Common myeloid progenitor, CD34-positive (primary cell): ENCODE measurements around the gene CPA2.

Experiments
- CTCF ChIA-PET: fragments of 350-600 bp; sonication (Branson Sonifier 250); formaldehyde crosslinking; loops from one replicate; lab custom pipeline; 2021; ENCODE audit warnings: antibody characterized with exemption; lab: Charles Lee
- POLR2A ChIA-PET: fragments of 350-600 bp; sonication (Branson Sonifier 250); formaldehyde crosslinking; loops from one replicate; lab custom pipeline; 2021; ENCODE audit warnings: antibody characterized with exemption; lab: Charles Lee
- DNase-seq, 3 donors: peaks; one replicate each; pipeline versions ENCODE4 v3.0.0 to v3.0.0-alpha.2; 2013
- H3K27ac ChIP-seq, 2 experiments: 1 replicate in 1 of 2; 2 replicates in 1 of 2; pipeline ENCODE4 v1.7.0; 2013; ENCODE audit warnings: inconsistent platforms in 2 of 2, low read length in 2 of 2, mild to moderate bottlenecking in 2 of 2, low read depth in 1 of 2, moderate library complexity in 1 of 2; ENCODE audit not compliant: severe bottlenecking in 2 of 2, insufficient read depth in 1 of 2, poor library complexity in 1 of 2
- H3K27me3 ChIP-seq, 5 experiments: replicated peaks in 2 of 5; 1 replicate in 3 of 5; 2 replicates in 2 of 5; pipeline versions ENCODE4 v1.6.1 to v1.7.0; 2013; ENCODE audit warnings: low read length in 4 of 5, mild to moderate bottlenecking in 2 of 5, moderate library complexity in 2 of 5, inconsistent platforms in 1 of 5; ENCODE audit not compliant: insufficient read depth in 5 of 5, control insufficient read depth in 4 of 5
- H3K36me3 ChIP-seq, 4 experiments: 1 replicate in 2 of 4; 2 replicates in 2 of 4; pipeline versions ENCODE4 v1.6.1 to v1.7.0; 2013; ENCODE audit warnings: low read length in 3 of 4, control low read depth in 1 of 4, mild to moderate bottlenecking in 1 of 4; ENCODE audit not compliant: control insufficient read depth in 4 of 4, insufficient read depth in 4 of 4
- H3K4me1 ChIP-seq, 4 experiments: 1 replicate in 3 of 4; 2 replicates in 1 of 4; pipeline versions ENCODE4 v1.6.1 to v1.7.1; 2013; ENCODE audit warnings: low read length in 3 of 4, mild to moderate bottlenecking in 3 of 4, control low read depth in 1 of 4, inconsistent platforms in 1 of 4, moderate library complexity in 1 of 4; ENCODE audit not compliant: control insufficient read depth in 4 of 4, insufficient read depth in 4 of 4; ENCODE audit errors: control extremely low read depth in 1 of 4
- H3K4me3 ChIP-seq, 7 experiments: 1 replicate in 4 of 7; 2 replicates in 3 of 7; pipeline versions ENCODE4 v1.5.1 to v1.7.0; 2013; ENCODE audit warnings: mild to moderate bottlenecking in 7 of 7, low read length in 6 of 7, moderate library complexity in 6 of 7, inconsistent platforms in 2 of 7, low read depth in 2 of 7, control low read depth in 1 of 7; ENCODE audit not compliant: insufficient read depth in 4 of 7, control insufficient read depth in 1 of 7; ENCODE audit errors: extremely low read depth in 1 of 7
- H3K9me3 ChIP-seq, 5 experiments: 1 replicate in 4 of 5; 2 replicates in 1 of 5; pipeline versions ENCODE4 v1.6.1 to v1.7.1; 2013; ENCODE audit warnings: low read length in 4 of 5, mild to moderate bottlenecking in 2 of 5, inconsistent platforms in 1 of 5, low read depth in 1 of 5, moderate library complexity in 1 of 5; ENCODE audit not compliant: control insufficient read depth in 4 of 5, insufficient read depth in 2 of 5; ENCODE audit errors: control extremely low read depth in 1 of 5
- WGBS: methylation state at CpG from one replicate; pipeline ENCODE4 v1.1.5; 2013; ENCODE audit not compliant: insufficient coverage; 5-methylcytosine and 5-hydroxymethylcytosine counted together

CPA2 gene

GRCh38 chr7:130292682-130293257 is 26.1 kb downstream of the CPA2 start, which contains the start of gene CPA4:
Gene CPA4, plus strand, starts transcription at chr7:130293161. Its CDS starts 20 bp downstream, at chr7:130293181.
- WGBS: 100% methylated on average over 1 of the region's 1 CpG
- peaks cover 0 to 1% (median 0%) of the 10 kb centered on the region in 5 experiments for H3K9me3 ChIP-seq
- no peak for DNase-seq
- no peak within 1 kb of the TSS for H3K4me3 ChIP-seq
- ChIA-PET POLR2A (no interaction called here), CTCF (interaction anchor here (1.6 kb wide), 1 partner anchor 9 kb away, joined by 4 read pairs; no protein-coding TSS in a partner anchor)
- no peaks in the 10 kb centered on the region for H3K4me1 ChIP-seq
- no peaks in the 10 kb centered on the region for H3K27me3 ChIP-seq
- no peaks in the 10 kb centered on the region for H3K36me3 ChIP-seq
- no peak within 1 kb of the TSS for H3K27ac ChIP-seq

DNA sequence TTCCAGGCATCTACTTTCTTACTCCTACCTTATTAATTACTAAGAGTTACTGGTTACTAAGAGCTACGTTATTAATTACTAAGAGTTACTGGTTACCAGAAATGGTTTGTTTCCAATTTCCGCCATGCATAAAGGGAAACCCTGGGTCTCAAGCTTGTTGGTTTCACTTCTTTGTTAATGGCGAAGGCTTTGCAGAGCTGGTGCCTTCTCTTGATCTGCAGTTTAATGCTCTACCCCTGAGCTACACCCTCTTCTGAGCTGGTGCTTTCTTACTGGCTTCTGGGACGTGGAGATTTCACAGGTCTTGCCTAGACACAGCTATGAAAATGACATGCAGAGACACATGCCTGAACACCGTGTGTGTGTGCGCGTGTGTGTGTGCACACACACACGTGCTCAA is 26.9 kb downstream of the CPA2 start:
- H3K9me3 ChIP-seq: peaks cover 0 to 1% (median 0%) of the 10 kb centered on the region in 5 experiments
- CTCF ChIA-PET: interaction anchor here (1.6 kb wide), 1 partner anchor 8 kb away, joined by 4 read pairs; no protein-coding TSS in a partner anchor
- POLR2A ChIA-PET: no interaction called here
- H3K4me1 ChIP-seq: no peaks in the 10 kb centered on the region
- H3K27ac ChIP-seq: no peak overlapping the region
- no peak overlapping the region for H3K4me3 ChIP-seq
- no peaks in the 10 kb centered on the region for H3K27me3 ChIP-seq
- no peaks in the 10 kb centered on the region for H3K36me3 ChIP-seq
- 97% methylated on average over 5 of the region's 8 CpGs for WGBS
- no peak for DNase-seq

DNA sequence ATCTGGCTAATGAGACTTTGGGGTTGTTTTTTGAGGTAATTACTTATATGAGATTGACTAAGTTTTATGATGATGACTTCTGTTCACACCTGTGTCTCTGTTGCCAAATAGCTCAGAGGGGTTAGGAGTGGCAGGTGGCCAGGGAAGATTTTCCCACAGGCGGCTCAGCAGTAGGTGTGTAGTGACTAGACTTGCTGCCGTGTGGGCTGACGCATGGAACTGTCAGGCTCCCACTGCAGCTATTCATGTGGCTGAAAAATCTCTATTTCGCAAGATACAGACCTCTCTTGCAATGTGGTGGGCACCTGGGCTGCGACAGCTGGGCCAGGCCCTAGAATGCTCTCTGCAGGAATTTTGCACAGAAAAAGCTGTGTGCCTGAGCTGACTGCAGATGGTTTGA is 27.7 kb downstream of the CPA2 start:
- no peak overlapping the region for H3K27ac ChIP-seq
- H3K27me3 ChIP-seq: no peaks in the 10 kb centered on the region
- H3K4me3 ChIP-seq: no peak overlapping the region
- CTCF ChIA-PET: interaction anchor here (1.0 kb wide), 1 partner anchor 222 kb away, joined by 3 read pairs; no protein-coding TSS in a partner anchor
- peaks cover 0 to 1% (median 0%) of the 10 kb centered on the region in 5 experiments for H3K9me3 ChIP-seq
- POLR2A ChIA-PET: no interaction called here
- no peak for DNase-seq
- H3K4me1 ChIP-seq: no peaks in the 10 kb centered on the region
- WGBS: 97% methylated on average over 5 of the region's 5 CpGs
- H3K36me3 ChIP-seq: no peaks in the 10 kb centered on the region

GRCh38 chr7:130296221-130296951 is 29.7 kb downstream of the CPA2 start:
- H3K27ac ChIP-seq: no peak overlapping the region
- no peak for DNase-seq
- 96% methylated on average over 5 of the region's 13 CpGs for WGBS
- no peaks in the 10 kb centered on the region for H3K9me3 ChIP-seq
- H3K27me3 ChIP-seq: no peaks in the 10 kb centered on the region
- POLR2A ChIA-PET: no interaction called here
- no peaks in the 10 kb centered on the region for H3K36me3 ChIP-seq
- H3K4me1 ChIP-seq: no peaks in the 10 kb centered on the region
- CTCF ChIA-PET: interaction anchor here (0.6 to 1.4 kb wide), 2 partner anchors 10 to 21 kb away, joined by 3 read pairs; no protein-coding TSS in a partner anchor
- no peak overlapping the region for H3K4me3 ChIP-seq

- CTCF ChIA-PET: no interaction called here
- H3K4me1 ChIP-seq: peaks cover 0 to 4% (median 2%) of the 10 kb centered on the region in 4 experiments
- no peaks in the 10 kb centered on the region for H3K9me3 ChIP-seq
- DNase-seq: no peak
- no peak overlapping the region for H3K27ac ChIP-seq
- 97% methylated on average over 17 of the region's 20 CpGs for WGBS
- H3K27me3 ChIP-seq: no peaks in the 10 kb centered on the region
- H3K4me3 ChIP-seq: no peak overlapping the region
- no peaks in the 10 kb centered on the region for H3K36me3 ChIP-seq
- POLR2A ChIA-PET: no interaction called here
These were observed 31.2 kb downstream of the CPA2 start for GRCh38 chr7:130297628-130298543.

DNA sequence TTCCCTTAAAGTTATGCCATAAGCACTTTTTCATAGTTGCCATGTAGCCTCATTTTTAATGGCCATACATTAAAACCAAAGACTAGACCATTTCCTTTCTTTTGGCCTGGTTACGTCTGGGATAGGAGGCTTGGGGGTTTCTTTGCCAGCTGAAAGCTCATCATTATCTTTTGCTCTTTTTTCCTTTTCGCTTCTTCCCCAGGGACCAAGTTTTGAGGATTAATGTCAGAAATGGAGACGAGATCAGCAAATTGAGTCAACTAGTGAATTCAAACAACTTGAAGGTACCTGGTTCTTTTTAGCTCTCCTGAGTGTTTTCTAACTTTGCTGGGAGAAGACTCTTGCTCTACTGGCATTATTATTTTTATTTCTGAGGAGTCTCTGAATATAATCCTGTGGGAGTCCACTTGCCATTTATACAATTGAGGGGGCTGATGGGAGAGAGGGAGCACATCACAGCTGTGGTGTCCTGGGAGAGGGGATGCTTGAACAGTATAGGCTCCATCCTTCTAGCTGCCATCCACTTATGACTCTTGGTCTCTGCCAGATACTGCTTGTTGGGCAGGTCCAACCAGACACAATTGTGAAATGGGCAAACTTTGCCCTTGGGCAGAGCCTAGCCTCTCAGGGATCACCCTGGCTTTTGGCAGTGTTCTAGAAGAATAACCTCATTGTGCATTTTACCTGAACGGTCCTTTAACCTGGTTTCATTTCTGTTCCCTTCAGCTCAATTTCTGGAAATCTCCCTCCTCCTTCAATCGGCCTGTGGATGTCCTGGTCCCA is 32.1 kb downstream of the CPA2 start:
- no peaks in the 10 kb centered on the region for H3K9me3 ChIP-seq
- H3K27me3 ChIP-seq: no peaks in the 10 kb centered on the region
- 98% methylated on average over 4 of the region's 5 CpGs for WGBS
- DNase-seq: no peak
- no peak overlapping the region for H3K27ac ChIP-seq
- CTCF ChIA-PET: no interaction called here
- H3K4me3 ChIP-seq: no peak overlapping the region
- H3K4me1 ChIP-seq: peaks cover 0 to 12% (median 4%) of the 10 kb centered on the region in 4 experiments
- POLR2A ChIA-PET: no interaction called here
- no peaks in the 10 kb centered on the region for H3K36me3 ChIP-seq
